Effector memory CD4-positive, alpha-beta T cell (primary cell): ENCODE results near the gene KIAA1958.

ENCODE experiments used
- DNase-seq, 3 donors: peaks; one replicate each; pipeline ENCODE4 v3.0.0-alpha.2; 2020
- H3K27ac ChIP-seq: 2 replicates; pipeline ENCODE4 v1.7.0; 2013; ENCODE audit warnings: mild to moderate bottlenecking, low read length, moderate library complexity; ENCODE audit not compliant: insufficient read depth, poor library complexity, severe bottlenecking
- H3K27me3 ChIP-seq: replicated peaks from 2 replicates; pipeline ENCODE4 v1.7.0; 2013; ENCODE audit warnings: mild to moderate bottlenecking, low read length; ENCODE audit not compliant: insufficient read depth, control insufficient read depth, poor library complexity, severe bottlenecking
- H3K36me3 ChIP-seq: 2 replicates; pipeline ENCODE4 v1.7.0; 2013; ENCODE audit warnings: mild to moderate bottlenecking, low read length, moderate library complexity; ENCODE audit not compliant: control insufficient read depth, insufficient read depth
- H3K4me1 ChIP-seq: 2 replicates; pipeline ENCODE4 v1.7.0; 2013; ENCODE audit warnings: low read length, mild to moderate bottlenecking; ENCODE audit not compliant: control insufficient read depth, insufficient read depth, poor library complexity, severe bottlenecking
- H3K4me3 ChIP-seq: 2 replicates; pipeline ENCODE4 v1.7.0; 2013; ENCODE audit warnings: low read length, low read depth, mild to moderate bottlenecking; ENCODE audit not compliant: insufficient read depth, poor library complexity, severe bottlenecking
- H3K9me3 ChIP-seq: 2 replicates; pipeline ENCODE4 v1.7.0; 2013; ENCODE audit warnings: mild to moderate bottlenecking, low read length, moderate library complexity; ENCODE audit not compliant: control insufficient read depth

The KIAA1958 gene

DNA sequence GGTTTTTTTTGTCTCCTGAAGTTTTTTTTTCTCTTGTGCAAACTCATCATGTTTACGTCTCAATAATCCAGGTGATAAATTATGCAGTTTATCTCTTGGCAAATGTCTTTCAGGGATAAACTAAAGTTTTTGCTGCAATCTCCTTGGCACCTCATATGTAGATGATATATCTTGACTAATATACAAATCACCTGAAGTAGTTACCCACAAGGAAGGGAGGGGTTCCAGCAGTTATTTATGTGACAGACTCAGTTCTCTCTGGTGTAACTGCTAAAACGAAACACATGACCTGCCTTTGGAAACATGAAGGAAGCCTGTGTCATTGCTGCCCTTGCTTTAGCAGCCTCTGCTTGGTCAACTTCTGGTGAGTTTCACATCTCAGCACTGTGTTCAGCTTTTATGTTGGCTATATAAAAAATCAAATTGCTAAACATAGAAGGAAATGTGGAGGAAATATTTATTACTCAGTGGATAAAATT, 39.3 kb upstream of the KIAA1958 start:
- H3K27me3 ChIP-seq, result no peaks in the 10 kb centered on the region
- no peak for DNase-seq
- H3K4me1 ChIP-seq, result no peaks in the 10 kb centered on the region
- no peak overlapping the region for H3K4me3 ChIP-seq
- no peak overlapping the region for H3K27ac ChIP-seq
- H3K9me3 ChIP-seq, result no peaks in the 10 kb centered on the region
- H3K36me3 ChIP-seq, result no peaks in the 10 kb centered on the region

- DNase-seq, result no peak
- H3K27me3 ChIP-seq, result no peaks in the 10 kb centered on the region
- H3K4me3 ChIP-seq, result no peak overlapping the region
- no peak overlapping the region for H3K27ac ChIP-seq
- peaks cover 7% of the 10 kb centered on the region for H3K36me3 ChIP-seq
- no peaks in the 10 kb centered on the region for H3K9me3 ChIP-seq
- no peaks in the 10 kb centered on the region for H3K4me1 ChIP-seq
These were observed 23.8 kb upstream of the KIAA1958 start for GRCh38 chr9:112462855-112463254.

GRCh38 chr9:112465352-112465751, 21.3 kb upstream of the KIAA1958 start:
- Histone ChIP-seq H3K36me3 (no peaks in the 10 kb centered on the region), H3K27me3 (no peaks in the 10 kb centered on the region), H3K9me3 (no peaks in the 10 kb centered on the region), H3K4me3 (no peak overlapping the region), H3K4me1 (no peaks in the 10 kb centered on the region), H3K27ac (no peak overlapping the region)
- DNase-seq, result no peak

DNA sequence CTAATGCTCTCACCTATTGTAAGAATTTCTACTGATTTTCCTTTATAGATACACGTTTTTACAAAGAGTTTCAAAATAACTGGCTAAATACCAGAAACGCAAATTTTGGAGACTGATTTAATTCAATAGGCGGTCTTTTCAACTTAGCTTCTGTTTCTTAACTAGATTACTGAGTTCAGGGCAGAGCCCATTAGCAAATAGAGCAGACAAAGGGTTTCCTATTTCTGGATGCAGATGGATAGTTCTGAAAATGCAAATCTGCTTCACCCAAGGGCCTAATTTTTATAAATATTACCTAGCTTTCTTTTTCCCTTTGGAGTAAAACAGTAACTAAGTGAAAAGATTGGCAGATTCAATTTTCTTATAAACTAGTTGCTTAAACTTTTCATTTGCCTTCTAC, 13.6 kb upstream of the KIAA1958 start:
- no peaks in the 10 kb centered on the region for H3K27me3 ChIP-seq
- H3K4me3 ChIP-seq, result no peak overlapping the region
- H3K27ac ChIP-seq, result no peak overlapping the region
- DNase-seq, result no peak
- H3K36me3 ChIP-seq, result no peaks in the 10 kb centered on the region
- no peaks in the 10 kb centered on the region for H3K9me3 ChIP-seq
- H3K4me1 ChIP-seq, result no peaks in the 10 kb centered on the region

GRCh38 chr9:112473986-112474385, 12.6 kb upstream of the KIAA1958 start:
- no peaks in the 10 kb centered on the region for H3K9me3 ChIP-seq
- H3K27me3 ChIP-seq, result no peaks in the 10 kb centered on the region
- no peaks in the 10 kb centered on the region for H3K36me3 ChIP-seq
- no peaks in the 10 kb centered on the region for H3K4me1 ChIP-seq
- H3K27ac ChIP-seq, result no peak overlapping the region
- H3K4me3 ChIP-seq, result no peak overlapping the region
- DNase-seq, result no peak

GRCh38 chr9:112475318-112475717, 11.3 kb upstream of the KIAA1958 start:
- Histone ChIP-seq H3K4me3 (no peak overlapping the region), H3K9me3 (no peaks in the 10 kb centered on the region), H3K27me3 (no peaks in the 10 kb centered on the region), H3K4me1 (no peaks in the 10 kb centered on the region), H3K27ac (no peak overlapping the region), H3K36me3 (no peaks in the 10 kb centered on the region)
- no peak for DNase-seq

DNA sequence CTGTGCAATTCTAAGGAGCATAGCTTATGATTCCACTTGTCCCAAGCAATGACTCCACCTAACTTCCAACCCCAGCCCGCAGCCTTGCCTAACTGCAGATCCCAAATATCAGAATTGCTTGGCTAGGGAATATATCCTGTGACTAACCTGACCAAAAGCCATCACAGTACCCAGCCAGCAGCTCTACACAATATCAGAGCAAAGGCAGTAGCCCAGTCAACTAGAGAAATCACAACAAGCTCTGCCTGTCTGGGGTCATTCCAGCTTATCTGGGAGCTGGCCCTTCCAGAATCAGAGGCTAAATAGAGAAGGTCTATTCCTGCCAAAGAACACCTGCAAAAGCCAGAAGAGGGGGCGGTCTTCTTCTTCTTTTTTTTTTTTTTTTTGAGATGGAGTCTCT, 9.3 kb upstream of the KIAA1958 start:
- no peaks in the 10 kb centered on the region for H3K27me3 ChIP-seq
- DNase-seq, result no peak

GRCh38 chr9:112479221-112479620, 7.4 kb upstream of the KIAA1958 start:
- no peak overlapping the region for H3K27ac ChIP-seq
- no peaks in the 10 kb centered on the region for H3K4me1 ChIP-seq
- no peaks in the 10 kb centered on the region for H3K9me3 ChIP-seq
- H3K4me3 ChIP-seq, result no peak overlapping the region
- no peaks in the 10 kb centered on the region for H3K36me3 ChIP-seq
- no peaks in the 10 kb centered on the region for H3K27me3 ChIP-seq
- DNase-seq, result no peak

More for the DNA sequence above, 9.3 kb upstream of the KIAA1958 start:
- Histone ChIP-seq H3K36me3 (no peaks in the 10 kb centered on the region), H3K4me3 (no peak overlapping the region), H3K4me1 (no peaks in the 10 kb centered on the region), H3K9me3 (no peaks in the 10 kb centered on the region), H3K27ac (no peak overlapping the region)

DNA sequence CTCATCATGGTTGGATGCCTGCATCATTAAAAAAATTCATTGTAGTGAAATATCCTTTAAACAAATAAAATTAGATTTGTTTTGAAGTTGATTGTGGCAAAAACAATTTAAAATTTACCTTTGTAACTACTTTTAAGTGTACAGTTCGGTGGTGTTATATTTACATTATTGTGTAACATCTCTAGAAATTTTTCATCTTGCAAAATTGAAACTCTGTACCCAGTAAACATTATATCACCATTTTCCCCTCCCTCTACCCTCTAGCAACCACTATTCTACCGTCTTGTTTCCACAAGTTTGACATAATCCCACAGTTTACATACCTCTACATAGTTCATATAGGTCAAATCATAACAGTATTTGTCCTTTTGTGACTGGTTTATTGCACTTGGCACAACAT, 2.0 kb upstream of the KIAA1958 start:
- Histone ChIP-seq H3K4me1 (no peaks in the 10 kb centered on the region), H3K36me3 (no peaks in the 10 kb centered on the region), H3K27ac (no peak overlapping the region)

DNA sequence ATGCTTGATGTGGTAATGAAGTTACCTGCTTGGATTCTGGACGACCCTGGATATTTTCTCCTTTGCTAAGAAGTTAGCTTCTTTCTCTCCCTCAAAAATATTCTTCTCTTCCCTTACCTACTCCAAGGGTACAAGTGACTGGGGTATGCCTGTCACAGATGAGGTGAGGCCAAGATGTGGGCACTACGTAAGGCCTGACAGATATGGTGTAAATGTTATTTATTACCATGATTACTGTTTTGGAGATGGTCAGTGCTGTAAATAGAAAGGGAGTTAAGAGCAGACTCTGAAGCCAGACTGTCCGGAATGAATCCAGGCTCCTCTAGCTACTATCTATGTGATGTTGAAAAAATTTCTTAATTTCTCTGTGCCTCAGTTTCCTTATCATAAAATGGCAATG, 1.1 kb upstream of the KIAA1958 start:
- H3K9me3 ChIP-seq, result no peaks in the 10 kb centered on the region
- no peaks in the 10 kb centered on the region for H3K4me1 ChIP-seq
- no peak overlapping the region for H3K27ac ChIP-seq
- peak overlapping the region; percentile 84 for H3K4me3 ChIP-seq
- no peaks in the 10 kb centered on the region for H3K36me3 ChIP-seq
- no peaks in the 10 kb centered on the region for H3K27me3 ChIP-seq
- no peak for DNase-seq

More for the DNA sequence above, 2.0 kb upstream of the KIAA1958 start:
- no peaks in the 10 kb centered on the region for H3K9me3 ChIP-seq
- no peaks in the 10 kb centered on the region for H3K27me3 ChIP-seq
- DNase-seq, result no peak
- no peak overlapping the region for H3K4me3 ChIP-seq
